GM12878 (cell line): Measurements from ENCODE around the gene SMAP1. TPM values are rescaled to one million over a fixed set of nuclear protein-coding genes. Genes with fewer than 3 reads are reported as not detected.

ENCODE experiments used
- ATAC-seq: fragments of 200-7000 bp; cut with Tn5 transposase; 3 replicates; pipeline ENCODE4 v1.9.1; 2020; ENCODE audit warnings: mild to moderate bottlenecking, moderate library complexity
- BruUV-seq: library from RNA; stranded (reverse); fragments of 400-500 nt; replicated peaks from 2 replicates; lab custom pipeline; 2021; lab: Mats Ljungman, UMichigan
- CTCF ChIA-PET: fragments of 300-600 bp; sonication (Branson Sonifier 250); formaldehyde crosslinking; extraction: SDS; loops from one replicate; lab custom pipeline; 2021; ENCODE audit warnings: inconsistent platforms; lab: Yijun Ruan, JAX
- POLR2A ChIA-PET: fragments of 350-600 bp; formaldehyde crosslinking; extraction: SDS; loops from one replicate; lab custom pipeline; 2021; ENCODE audit warnings: inconsistent platforms; lab: Charles Lee
- RAD21 ChIA-PET: fragments of 300-600 bp; sonication (Branson Sonifier 250); formaldehyde crosslinking; loops from one replicate; lab custom pipeline; 2023; ENCODE audit warnings: antibody characterized with exemption; ENCODE audit not compliant: unreplicated experiment; lab: Charles Lee
- SMC1A ChIA-PET: fragments of 300-600 bp; sonication (Branson Sonifier 250); formaldehyde crosslinking; loops from one replicate; lab custom pipeline; 2023; ENCODE audit not compliant: unreplicated experiment, uncharacterized antibody; lab: Charles Lee
- DNase-seq: peaks from one replicate; pipeline ENCODE4 v3.0.0-alpha.2; 2011; ENCODE audit warnings: low read depth, low spot score
- FAIRE-seq: peaks from 3 replicates; lab custom pipeline; 2011; peaks lifted over from hg19 to GRCh38; lab: Jason Lieb, UNC
- H2AFZ ChIP-seq: 2 replicates; pipeline ENCODE4 v1.6.0; 2011; ENCODE audit warnings: low read depth, low read length, control low read depth; ENCODE audit not compliant: control insufficient read depth
- H3K27ac ChIP-seq: 2 replicates; pipeline ENCODE4 v1.5.1; 2011; ENCODE audit warnings: control low read depth; ENCODE audit not compliant: control insufficient read depth, insufficient read depth
- H3K27me3 ChIP-seq, 2 experiments: replicated peaks in 1 of 2; 2 replicates each; pipeline versions ENCODE4 v1.6.0 to v1.6.1; 2011; ENCODE audit warnings: low read length in 1 of 2; ENCODE audit not compliant: control insufficient read depth in 2 of 2, insufficient read depth in 2 of 2
- H3K36me3 ChIP-seq, 2 experiments: 2 replicates each; pipeline ENCODE4 v1.5.1; 2011; ENCODE audit warnings: low read length in 1 of 2; ENCODE audit not compliant: control insufficient read depth in 2 of 2, insufficient read depth in 2 of 2
- H3K4me1 ChIP-seq: 2 replicates; pipeline ENCODE4 v1.6.1; 2011; ENCODE audit warnings: mild to moderate bottlenecking, low read length, moderate library complexity, mixed read lengths; ENCODE audit not compliant: control insufficient read depth, insufficient read depth
- H3K4me2 ChIP-seq: 2 replicates; pipeline ENCODE4 v1.6.0; 2011; ENCODE audit warnings: control low read depth; ENCODE audit not compliant: control insufficient read depth, insufficient read depth
- H3K4me3 ChIP-seq: fragments of 200-600 bp; sonication (generic); 2 replicates; pipeline ENCODE4 v1.5.1; 2016
- H3K79me2 ChIP-seq: 2 replicates; pipeline ENCODE4 v1.6.0; 2011; ENCODE audit warnings: low read length; ENCODE audit not compliant: control insufficient read depth, insufficient read depth
- H3K9ac ChIP-seq: 2 replicates; pipeline ENCODE4 v1.8.0; 2011; ENCODE audit warnings: low read length, control low read depth, mixed read lengths; ENCODE audit not compliant: control insufficient read depth, insufficient read depth
- H3K9me3 ChIP-seq: replicated peaks from 3 replicates; pipeline ENCODE4 v1.5.1; 2011; ENCODE audit warnings: mild to moderate bottlenecking, low read length; ENCODE audit not compliant: control insufficient read depth, insufficient read depth
- H4K20me1 ChIP-seq: 2 replicates; pipeline ENCODE4 v1.6.0; 2011; ENCODE audit not compliant: control insufficient read depth, insufficient read depth
- BMI1 ChIP-seq: fragments of 450-650 bp; IDR thresholded peaks from 2 replicates; pipeline ENCODE4 v1.6.1; 2016; ENCODE audit warnings: mild to moderate bottlenecking, moderate library complexity, borderline replicate concordance
- BRCA1 ChIP-seq: IDR thresholded peaks from 2 replicates; pipeline ENCODE4 v1.6.1; 2011; ENCODE audit warnings: low read depth, low read length, improper control_type of control experiment
- CREM ChIP-seq: IDR thresholded peaks from 2 replicates; pipeline ENCODE4 v1.6.1; 2014; ENCODE audit warnings: antibody characterized with exemption, low read depth
- CTCF ChIP-seq, 3 experiments: IDR thresholded peaks in 2 of 3; conservative IDR thresholded peaks in 1 of 3; 2 replicates each; pipeline ENCODE4 v1.5.1; 2011; ENCODE audit warnings: low read depth in 3 of 3, low read length in 3 of 3, mild to moderate bottlenecking in 3 of 3, control low read depth in 2 of 3, moderate library complexity in 2 of 3, inconsistent platforms in 1 of 3, mixed read lengths in 1 of 3; ENCODE audit not compliant: control insufficient read depth in 2 of 3, insufficient read depth in 1 of 3; ENCODE audit errors: extremely low read depth in 1 of 3
- HCFC1 ChIP-seq: fragments of 150-350 bp; IDR thresholded peaks from 2 replicates; pipeline ENCODE4 v1.6.1; 2014; ENCODE audit warnings: low read length
- HDGF ChIP-seq: fragments of 450-650 bp; IDR thresholded peaks from 2 replicates; pipeline ENCODE4 v1.6.1; 2016; ENCODE audit warnings: antibody characterized with exemption
- IKZF2 ChIP-seq, 2 experiments: fragments of 450-650 bp; IDR thresholded peaks; 2 replicates each; pipeline ENCODE4 v1.6.1; 2017; ENCODE audit warnings: mild to moderate bottlenecking in 2 of 2, moderate library complexity in 2 of 2
- NRF1 ChIP-seq: conservative IDR thresholded peaks from 2 replicates; pipeline ENCODE4 v1.6.1; 2011; ENCODE audit warnings: mild to moderate bottlenecking, low read depth, low read length, improper control_type of control experiment
- PML ChIP-seq: IDR thresholded peaks from 2 replicates; pipeline ENCODE4 v1.6.1; 2012; ENCODE audit warnings: low read length, inconsistent platforms
- SIN3A ChIP-seq: IDR thresholded peaks from 2 replicates; pipeline ENCODE4 v1.6.1; 2012; ENCODE audit warnings: low read depth, low read length, improper control_type of control experiment
- SMAD5 ChIP-seq: IDR thresholded peaks from 2 replicates; pipeline ENCODE4 v1.6.1; 2016; ENCODE audit warnings: antibody characterized with exemption, low read depth
- SMARCA5 ChIP-seq: fragments of 450-650 bp; IDR thresholded peaks from 2 replicates; pipeline ENCODE4 v1.6.1; 2017; ENCODE audit warnings: mild to moderate bottlenecking
- TCF12 ChIP-seq: IDR thresholded peaks from 2 replicates; pipeline ENCODE4 v1.6.1; 2011; ENCODE audit warnings: low read depth, mild to moderate bottlenecking, low read length
- ZBED1 ChIP-seq: IDR thresholded peaks from 2 replicates; pipeline ENCODE4 v1.6.1; 2016; ENCODE audit warnings: borderline replicate concordance
- ZNF622 ChIP-seq: fragments of 450-650 bp; IDR thresholded peaks from 2 replicates; pipeline ENCODE4 v1.6.1; 2017; ENCODE audit warnings: mild to moderate bottlenecking, inconsistent platforms
- ZSCAN29 ChIP-seq: fragments of 450-650 bp; IDR thresholded peaks from 2 replicates; pipeline ENCODE4 v1.6.1; 2017; ENCODE audit warnings: mild to moderate bottlenecking, moderate library complexity
- WGBS: methylation state at CpG from one replicate; pipeline ENCODE4 v1.1.6; 2016; ENCODE audit warnings: low lambda C conversion rate; ENCODE audit not compliant: insufficient replicate concordance, insufficient coverage; ENCODE audit errors: missing lambda C conversion rate; 5-methylcytosine and 5-hydroxymethylcytosine counted together
- in situ Hi-C: fragments of 300-500 bp; cut with MboI; formaldehyde crosslinking; loops from 9 replicates; pipeline ENCODE4 v1.14.3; 2018; ENCODE audit warnings: mixed read lengths
- intact Hi-C: fragments of 100-400 bp; cut with micrococcal nuclease; formaldehyde crosslinking; loops from one replicate; pipeline ENCODE4 v1.14.2; 2022; ENCODE audit not compliant: unreplicated experiment
- polyA plus RNA-seq, 11 experiments: library from polyadenylated mRNA; depleted of rRNA in 4 of 11; unstranded in 6 of 11; stranded (reverse) in 5 of 11; fragments of >200 nt; fragmentation: Nextera tagmentation in 4 of 11; fragmentation: Illumina TruSeq in 1 of 11; extraction: Ambion mirVana in 4 of 11; extraction: Trizol in 1 of 11; gene quantifications; 1 replicate in 1 of 11; 2 replicates in 10 of 11; pipeline versions ENCODE4 v1.2.1 to v1.2.3, GENCODE V29; 2011 to 2016; ENCODE audit warnings: inconsistent platforms in 2 of 11, missing spikeins in 2 of 11, low read depth in 1 of 11
- total RNA-seq, 4 experiments: library from RNA; depleted of rRNA in 3 of 4; stranded (reverse); fragments of >200 nt in 3 of 4; fragmentation: Illumina TruSeq in 1 of 4; extraction: Trizol in 1 of 4; gene quantifications; 2 replicates each; pipeline versions ENCODE4 v1.2.1 to v1.2.3, GENCODE V29; 2013 to 2021
- TF ChIP-seq, protein P1 (sequence below): IDR thresholded peaks from 2 replicates; pipeline ENCODE4 v1.6.1; 2012; ENCODE audit warnings: low read depth, low read length, improper control_type of control experiment

The SMAP1 gene
- total and polyA plus RNA-seq, 10 of the 15 experiments (the other 5 are each of a cell fraction or from before 2014, with no cell fraction given) = 13.7 to 33.9 (median 25.3) TPM

DNA sequence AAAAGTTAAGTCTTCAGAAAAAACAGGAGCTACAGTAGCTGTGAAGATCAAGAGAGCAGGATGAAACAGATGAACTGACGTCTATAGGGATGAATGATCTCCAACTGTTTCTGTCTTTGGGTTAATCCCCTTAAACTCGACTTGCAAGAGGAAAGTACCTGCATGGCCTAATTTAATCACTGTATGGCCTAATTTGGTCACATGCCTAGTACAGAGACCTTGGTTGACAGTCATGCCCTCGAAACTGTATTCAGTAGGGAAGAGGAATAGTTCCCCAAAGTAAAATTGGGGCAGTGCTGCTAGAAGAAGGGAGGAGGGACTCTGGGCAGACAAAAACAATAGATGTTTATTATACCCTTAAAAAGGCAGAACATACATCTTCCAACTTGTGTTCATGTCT is 10.0 kb upstream of the SMAP1 start (continued):
- TF ChIP-seq IKZF2 (IDR thresholded peaks at IDR 0.05) = peak; percentile 27 to 57; a peak in 2 of 4 replicates

- no peaks in the 10 kb centered on the region for H3K36me3 ChIP-seq
- peak overlapping the region; percentile 7; the same call in 1 of the 2 replicates for H2AFZ ChIP-seq
- H3K4me2 ChIP-seq = no peak overlapping the region
- WGBS = 61% methylated on average over 6 of the region's 6 CpGs
- H3K79me2 ChIP-seq = peaks cover 13% of the 10 kb centered on the region
- ChIA-PET RAD21 (no interaction called here), CTCF (interaction anchor here (0.9 to 1.9 kb wide), 4 partner anchors 21 to 144 kb away, joined by 3 to 6 read pairs (median 4); no protein-coding TSS in a partner anchor), SMC1A (interaction anchor here (0.7 to 2.1 kb wide), 3 partner anchors 99 to 221 kb away, joined by 3 to 5 read pairs (median 3); no protein-coding TSS in a partner anchor), POLR2A (no interaction called here)
- ATAC-seq (no peak), DNase-seq (no peak), FAIRE-seq (no peak)
- H3K27ac ChIP-seq = no peak overlapping the region
- peaks cover 4% of the 10 kb centered on the region; the same call in 1 of the 2 replicates for H3K4me1 ChIP-seq
- no peak overlapping the region for H3K4me3 ChIP-seq
- intact Hi-C loops = no loop called here
- TF ChIP-seq BMI1 (no peak), ZNF622 (no peak), TCF12 (no peak), NRF1 (no peak), CREM (no peak), SMARCA5 (no peak), CTCF (IDR thresholded peaks at IDR 0.05 in 2 of 3, conservative IDR thresholded peaks at IDR 0.05 in 1 of 3; ENCODE audit: control insufficient read depth in 2 of 3, extremely low read depth in 1 of 3, insufficient read depth in 1 of 3, low read depth in 3 of 3, low read length in 3 of 3) (no peak), SMAD5 (no peak), BRCA1 (no peak), HCFC1 (no peak), HDGF (no peak), SIN3A (no peak), ZBED1 (no peak), ZSCAN29 (no peak), PML (no peak)
- TF ChIP-seq, protein P1, sequence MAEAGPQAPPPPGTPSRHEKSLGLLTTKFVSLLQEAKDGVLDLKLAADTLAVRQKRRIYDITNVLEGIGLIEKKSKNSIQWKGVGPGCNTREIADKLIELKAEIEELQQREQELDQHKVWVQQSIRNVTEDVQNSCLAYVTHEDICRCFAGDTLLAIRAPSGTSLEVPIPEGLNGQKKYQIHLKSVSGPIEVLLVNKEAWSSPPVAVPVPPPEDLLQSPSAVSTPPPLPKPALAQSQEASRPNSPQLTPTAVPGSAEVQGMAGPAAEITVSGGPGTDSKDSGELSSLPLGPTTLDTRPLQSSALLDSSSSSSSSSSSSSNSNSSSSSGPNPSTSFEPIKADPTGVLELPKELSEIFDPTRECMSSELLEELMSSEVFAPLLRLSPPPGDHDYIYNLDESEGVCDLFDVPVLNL = no peak
- H3K9ac ChIP-seq = no peak overlapping the region
- no peaks in the 10 kb centered on the region for H4K20me1 ChIP-seq
- BruUV-seq = no TSS peak
- H3K9me3 ChIP-seq = no peaks in the 10 kb centered on the region
- in situ Hi-C loops = no loop called here
- no peaks in the 10 kb centered on the region for H3K27me3 ChIP-seq
Observed at GRCh38 chr6:70663881-70664466, 3.7 kb upstream of the SMAP1 start.
